Fibroblast of villous mesenchyme (primary cell): ENCODE data around the gene P4HA2. TPM values are rescaled to one million over a fixed set of nuclear protein-coding genes. Genes with fewer than 3 reads are reported as not detected.

Experiments
- DNase-seq: peaks from one replicate; pipeline ENCODE4 v3.0.0-alpha.2; 2010; ENCODE audit warnings: low read depth
- H3K4me3 ChIP-seq: 2 replicates; pipeline ENCODE4 v1.5.1; 2011; ENCODE audit warnings: low read depth, mild to moderate bottlenecking, low read length
- total RNA-seq: library from RNA; depleted of rRNA; stranded (reverse); fragments of >200 nt; gene quantifications from 2 replicates; pipeline ENCODE4 v1.2.3, GENCODE V29; 2012
- TF ChIP-seq, protein P1 (sequence below): IDR thresholded peaks from 2 replicates; pipeline ENCODE4 v1.5.1; 2012; ENCODE audit warnings: low read depth, mild to moderate bottlenecking, low read length; ENCODE audit not compliant: insufficient read depth

Gene P4HA2
- total RNA-seq, 1 donor = 191 TPM

DNA sequence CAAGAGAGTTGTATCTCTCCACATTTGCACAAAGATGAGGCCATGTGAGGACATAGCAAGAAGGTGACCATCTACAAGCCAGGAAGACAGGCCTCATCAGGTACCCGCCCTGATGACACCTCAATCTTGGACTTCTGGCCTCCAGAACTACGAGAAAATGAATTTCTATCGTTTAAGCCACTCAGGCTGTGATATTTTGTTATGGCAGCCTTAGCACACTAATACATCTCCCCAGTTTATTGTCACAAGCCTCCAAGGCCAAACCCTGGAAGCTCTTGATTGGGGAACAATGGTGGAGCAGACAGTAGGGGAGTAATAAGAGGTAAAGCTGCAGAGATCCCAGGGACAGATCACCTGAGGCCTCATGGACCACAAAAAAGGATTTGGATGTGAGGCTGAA, 7.7 kb upstream of the P4HA2 start:
- TF ChIP-seq, protein P1, sequence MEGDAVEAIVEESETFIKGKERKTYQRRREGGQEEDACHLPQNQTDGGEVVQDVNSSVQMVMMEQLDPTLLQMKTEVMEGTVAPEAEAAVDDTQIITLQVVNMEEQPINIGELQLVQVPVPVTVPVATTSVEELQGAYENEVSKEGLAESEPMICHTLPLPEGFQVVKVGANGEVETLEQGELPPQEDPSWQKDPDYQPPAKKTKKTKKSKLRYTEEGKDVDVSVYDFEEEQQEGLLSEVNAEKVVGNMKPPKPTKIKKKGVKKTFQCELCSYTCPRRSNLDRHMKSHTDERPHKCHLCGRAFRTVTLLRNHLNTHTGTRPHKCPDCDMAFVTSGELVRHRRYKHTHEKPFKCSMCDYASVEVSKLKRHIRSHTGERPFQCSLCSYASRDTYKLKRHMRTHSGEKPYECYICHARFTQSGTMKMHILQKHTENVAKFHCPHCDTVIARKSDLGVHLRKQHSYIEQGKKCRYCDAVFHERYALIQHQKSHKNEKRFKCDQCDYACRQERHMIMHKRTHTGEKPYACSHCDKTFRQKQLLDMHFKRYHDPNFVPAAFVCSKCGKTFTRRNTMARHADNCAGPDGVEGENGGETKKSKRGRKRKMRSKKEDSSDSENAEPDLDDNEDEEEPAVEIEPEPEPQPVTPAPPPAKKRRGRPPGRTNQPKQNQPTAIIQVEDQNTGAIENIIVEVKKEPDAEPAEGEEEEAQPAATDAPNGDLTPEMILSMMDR = no peak
- H3K4me3 ChIP-seq = no peak overlapping the region
- no peak for DNase-seq

DNA sequence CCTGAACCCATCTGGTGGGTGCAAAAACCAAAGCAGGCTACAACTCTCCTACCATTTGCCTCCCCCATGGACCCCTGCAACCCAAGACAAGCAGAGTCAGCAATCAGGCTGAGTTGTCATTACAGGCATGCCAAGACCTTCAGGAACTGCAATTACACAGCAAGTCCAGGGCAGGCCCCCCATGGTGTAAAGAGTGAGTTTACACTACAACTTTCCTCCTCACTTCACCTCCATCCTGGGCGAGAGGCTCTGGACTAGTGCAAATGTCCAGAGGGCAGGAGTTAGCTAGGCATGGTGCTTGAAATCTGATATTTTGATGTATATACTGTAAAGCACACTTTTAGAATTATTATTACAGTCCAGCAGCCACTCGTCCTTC, 7.0 kb upstream of the P4HA2 start:
- no peak overlapping the region for H3K4me3 ChIP-seq
- TF ChIP-seq, protein P1 = no peak
- no peak for DNase-seq

DNA sequence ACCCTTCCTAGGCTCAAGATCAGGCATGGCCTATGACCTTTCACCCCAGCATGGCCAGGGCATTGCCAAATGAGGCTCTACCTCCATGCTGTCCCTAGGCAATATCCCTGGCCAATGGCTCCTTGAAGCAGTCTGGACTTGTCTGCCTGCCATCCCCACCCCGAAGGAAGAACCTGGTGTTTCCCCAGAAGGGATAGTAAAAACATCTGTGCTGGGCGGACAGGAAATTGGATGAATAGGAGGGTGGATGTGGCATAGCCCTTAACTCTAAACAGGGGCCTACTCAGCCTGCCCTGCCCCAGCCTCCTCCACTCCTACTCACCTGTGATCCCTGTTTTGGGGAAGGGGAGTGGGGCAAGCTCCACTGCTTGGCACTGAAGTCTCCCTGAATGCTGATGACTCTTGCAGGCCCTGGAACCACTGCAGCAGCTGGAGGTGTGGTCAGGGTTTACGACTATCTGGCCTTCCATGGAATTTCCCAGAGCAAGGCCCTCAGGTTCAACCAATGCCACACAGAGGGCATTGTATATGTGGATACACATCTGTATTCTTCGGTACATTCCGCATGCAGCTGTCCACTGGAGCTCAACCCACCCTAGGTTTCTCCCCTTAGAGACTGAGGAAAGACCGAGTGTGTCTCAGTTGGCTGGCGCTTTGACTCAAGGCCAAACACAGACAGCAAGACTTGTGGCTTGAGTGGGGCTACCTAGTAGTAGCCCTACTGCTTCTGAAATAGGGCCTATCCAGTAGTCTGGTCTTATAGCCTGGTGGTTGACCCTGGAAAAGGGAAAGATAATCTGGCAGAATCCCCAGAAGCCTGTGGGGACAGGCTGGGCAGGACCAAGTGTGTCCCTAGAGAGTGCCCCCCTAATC, 6.4 kb upstream of the P4HA2 start:
- TF ChIP-seq, protein P1 = no peak
- H3K4me3 ChIP-seq = no peak overlapping the region
- no peak for DNase-seq

DNA sequence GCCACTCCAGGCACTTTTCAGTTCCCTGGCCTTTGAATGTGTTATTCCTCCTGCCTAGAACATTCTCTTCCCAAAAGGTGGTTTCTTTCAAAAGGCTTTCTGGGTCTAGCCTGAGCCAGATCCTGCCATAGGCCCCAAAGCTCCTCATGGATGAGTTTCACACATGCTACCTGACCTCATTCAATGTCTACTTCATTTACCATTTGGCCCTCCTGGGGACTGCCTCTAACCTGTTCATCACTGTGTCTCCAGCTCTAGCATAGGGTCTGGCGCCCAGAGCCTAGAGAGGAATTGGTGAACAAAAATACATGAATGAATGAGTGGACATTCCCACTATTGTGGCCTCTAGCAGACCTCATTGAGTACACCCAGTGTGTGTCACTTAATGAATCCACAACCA, 5.4 kb upstream of the P4HA2 start:
- no peak overlapping the region for H3K4me3 ChIP-seq
- no peak for DNase-seq
- TF ChIP-seq, protein P1 = no peak

DNA sequence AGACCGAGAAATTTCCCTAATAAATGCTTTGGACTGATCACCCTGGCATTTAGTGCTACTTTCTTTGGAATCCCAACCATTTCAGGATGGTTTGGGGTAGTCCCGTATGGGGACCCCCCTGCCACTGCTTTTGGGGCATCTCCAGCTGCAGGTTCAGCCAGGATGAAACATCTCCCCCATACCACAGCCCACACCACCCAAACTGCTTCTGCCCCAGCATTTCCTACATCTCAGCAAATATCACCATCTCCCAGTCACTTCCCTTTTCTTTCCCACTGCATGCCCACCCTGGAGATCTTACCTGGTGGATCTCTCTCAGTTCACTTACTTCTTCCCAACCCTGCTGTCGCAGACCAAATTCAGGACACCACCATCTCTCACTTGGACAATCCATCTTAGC, 4.8 kb upstream of the P4HA2 start:
- DNase-seq = no peak
- no peak overlapping the region for H3K4me3 ChIP-seq
- TF ChIP-seq, protein P1 = no peak

DNA sequence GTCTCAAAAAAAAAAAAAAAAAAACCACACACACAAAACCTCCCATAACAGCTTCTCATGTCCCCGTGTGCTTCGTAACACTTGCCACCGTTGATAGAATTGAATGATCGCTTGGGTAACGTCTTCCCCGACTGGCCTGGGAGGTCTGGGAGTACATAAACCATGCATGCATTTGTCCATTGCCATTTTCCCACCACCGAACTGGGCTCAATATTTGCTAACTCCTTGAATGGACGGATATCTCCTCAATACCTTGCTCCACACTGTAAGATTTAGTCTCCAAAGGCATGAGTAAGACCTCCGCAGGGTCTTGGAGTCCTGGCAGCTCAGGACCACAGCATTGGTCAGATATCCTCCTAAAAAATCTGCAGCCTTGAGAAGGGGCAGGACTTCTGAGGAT, 3.2 kb upstream of the P4HA2 start:
- no peak overlapping the region for H3K4me3 ChIP-seq
- TF ChIP-seq, protein P1 = no peak
- no peak for DNase-seq

DNA sequence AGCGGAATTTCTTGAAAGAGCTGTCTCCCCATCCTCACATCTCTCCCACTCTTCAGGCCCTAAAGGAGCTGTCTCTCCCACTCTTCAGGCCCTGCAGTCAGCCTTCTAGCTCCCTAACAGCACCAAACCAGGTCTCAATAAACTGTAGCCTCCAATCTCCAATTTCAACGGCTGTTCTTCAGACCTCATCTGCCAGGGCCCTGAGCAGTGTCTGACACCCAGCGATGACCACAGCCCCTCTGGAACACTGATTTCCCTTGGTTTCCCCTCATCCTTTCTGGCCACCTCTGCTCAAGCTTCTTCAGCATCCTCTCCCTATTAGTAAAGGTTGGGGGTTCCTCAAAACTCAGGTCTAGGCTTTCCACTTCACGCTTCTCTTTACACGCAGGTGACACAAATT, 1.6 kb upstream of the P4HA2 start:
- TF ChIP-seq, protein P1 = no peak
- no peak overlapping the region for H3K4me3 ChIP-seq
- no peak for DNase-seq
